ENCODE measurements around the gene TLR7.

The TLR7 gene

GRCh38 chrX:12934850-12935249 lies 68.0 kb downstream of the TLR7 start:
- DNase-seq, result no peak

DNA sequence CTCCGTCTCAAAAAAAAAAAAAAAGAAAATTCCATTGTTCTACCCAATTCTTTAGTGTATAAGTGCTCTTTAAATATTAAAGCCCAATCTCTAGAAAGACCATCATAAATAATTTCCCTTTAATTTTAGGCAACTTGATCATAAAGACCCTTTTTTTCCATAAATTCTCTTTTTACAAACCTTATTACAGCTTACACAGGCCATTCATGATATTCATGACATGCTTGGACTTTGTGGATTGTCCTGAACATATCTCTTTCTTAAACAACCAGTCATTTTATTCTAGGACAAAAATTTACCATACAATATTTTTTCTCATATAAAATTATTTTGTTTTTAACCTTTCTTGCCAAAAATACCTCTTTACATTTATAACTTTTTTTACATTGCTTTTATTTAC lies 70.1 kb downstream of the TLR7 start:
- DNase-seq, result no peak
